ENCODE results near the gene GATM. TPM values are rescaled to one million over a fixed set of nuclear protein-coding genes. Genes with fewer than 3 reads are reported as not detected.

GATM gene
- total and polyA plus RNA-seq, 8 donors: 5.4 to 26.3 (median 19.9) TPM

DNA sequence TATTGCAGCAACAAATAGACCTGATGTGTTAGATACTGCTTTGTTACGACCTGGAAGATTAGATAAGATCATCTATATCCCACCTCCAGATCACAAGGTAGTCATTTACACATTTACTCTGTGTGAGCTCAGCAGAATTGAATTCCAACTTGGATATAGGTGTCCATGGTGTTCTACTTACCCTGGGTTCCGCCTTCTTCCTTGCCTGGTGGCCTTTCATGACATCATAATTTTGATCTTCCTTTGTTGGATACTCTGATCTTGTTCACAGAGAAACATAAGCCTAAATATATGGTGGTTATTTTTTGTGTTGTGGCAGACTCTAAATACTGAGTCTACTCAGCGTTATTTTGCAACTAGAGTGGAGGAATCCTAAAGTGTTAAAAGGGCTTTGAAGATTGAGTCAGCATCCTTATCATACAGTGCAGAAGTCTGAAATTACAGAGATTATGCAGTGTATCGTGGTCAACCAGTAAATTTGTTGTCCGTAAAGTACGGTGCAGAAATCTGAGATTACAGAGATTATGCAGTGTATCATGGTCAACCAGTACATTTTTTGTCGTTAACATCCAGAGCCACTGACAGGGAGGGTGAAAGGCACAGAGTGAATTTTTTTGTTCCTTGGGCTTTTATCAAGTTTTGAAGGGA is 39.1 kb upstream of the GATM start:
- intact Hi-C loops (cut with DNase I): no loop called here
- Histone ChIP-seq H3K27ac (no peak overlapping the region), H3K4me3 (no peak overlapping the region), H3K36me3 (peaks cover 0 to 99% of the 10 kb centered on the region in 2 donors), H3K27me3 (no peaks in the 10 kb centered on the region), H3K9me3 (no peaks in the 10 kb centered on the region), H3K4me1 (no peaks in the 10 kb centered on the region)
- TF ChIP-seq CTCF (IDR thresholded peaks at IDR 0.05): no peak
- no peak for DNase-seq
- ATAC-seq: no peak

DNA sequence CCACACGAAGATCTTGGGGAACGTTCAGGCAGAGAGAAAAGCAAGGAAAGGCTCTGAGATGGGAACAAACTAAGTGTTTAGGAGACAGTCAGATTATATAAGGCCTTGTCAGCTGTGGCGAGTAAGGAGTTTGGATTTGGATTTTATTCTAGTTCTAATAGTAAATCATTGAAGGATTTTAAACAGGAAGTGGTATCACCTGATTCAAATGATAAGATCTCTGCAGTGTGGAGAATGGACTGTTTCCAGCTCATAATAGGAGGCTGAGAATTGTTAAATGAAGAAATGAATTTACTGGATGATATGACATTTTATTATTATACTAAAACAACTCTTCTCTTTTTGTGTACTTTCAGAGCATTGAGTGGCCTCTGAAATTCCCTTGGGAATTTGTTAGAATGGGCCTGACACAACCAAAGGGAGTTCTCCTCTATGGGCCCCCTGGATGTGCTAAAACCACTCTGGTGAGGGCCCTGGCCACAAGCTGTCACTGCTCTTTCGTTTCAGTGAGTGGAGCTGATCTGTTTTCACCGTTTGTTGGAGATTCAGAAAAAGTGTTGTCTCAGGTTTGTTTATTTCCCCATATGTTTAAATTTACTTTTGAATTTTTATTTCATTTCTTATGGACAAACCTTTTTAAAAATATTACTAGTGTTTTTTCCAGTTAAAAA is 36.0 kb upstream of the GATM start:
- DNase-seq: no peak
- H3K4me1 ChIP-seq: no peaks in the 10 kb centered on the region
- H3K27ac ChIP-seq: no peak overlapping the region
- no peaks in the 10 kb centered on the region for H3K27me3 ChIP-seq
- ATAC-seq: no peak
- no peaks in the 10 kb centered on the region for H3K9me3 ChIP-seq
- TF ChIP-seq CTCF (IDR thresholded peaks at IDR 0.05): no peak
- peaks cover 0 to 99% of the 10 kb centered on the region in 2 donors for H3K36me3 ChIP-seq
- no peak overlapping the region for H3K4me3 ChIP-seq
- intact Hi-C loops (cut with DNase I): no loop called here

- intact Hi-C loops (cut with DNase I): no loop called here
- H3K4me3 ChIP-seq: no peak overlapping the region
- H3K4me1 ChIP-seq: peaks cover 0 to 15% of the 10 kb centered on the region in 2 donors
- H3K27ac ChIP-seq: no peak overlapping the region
- DNase-seq (no peak), ATAC-seq (no peak)
- H3K36me3 ChIP-seq: peaks cover 0 to 95% of the 10 kb centered on the region in 2 donors
- no peaks in the 10 kb centered on the region for H3K27me3 ChIP-seq
- no peaks in the 10 kb centered on the region for H3K9me3 ChIP-seq
- TF ChIP-seq CTCF (IDR thresholded peaks at IDR 0.05): no peak
Measured at GRCh38 chr15:45409596-45409995, 31.3 kb upstream of the GATM start.

- DNase-seq (no peak), ATAC-seq (no peak)
- no peak overlapping the region for H3K4me3 ChIP-seq
- intact Hi-C loops (cut with DNase I): no loop called here
- H3K36me3 ChIP-seq: peaks cover 0 to 77% of the 10 kb centered on the region in 2 donors
- H3K27ac ChIP-seq: no peak overlapping the region
- no peaks in the 10 kb centered on the region for H3K9me3 ChIP-seq
- peaks cover 4 to 30% of the 10 kb centered on the region in 2 donors for H3K4me1 ChIP-seq
- H3K27me3 ChIP-seq: no peaks in the 10 kb centered on the region
- TF ChIP-seq CTCF (IDR thresholded peaks at IDR 0.05): no peak
Measured at GRCh38 chr15:45407786-45408185, 29.4 kb upstream of the GATM start.
